Measurements from ENCODE around the gene SIRT7. TPM values are rescaled to one million over a fixed set of nuclear protein-coding genes. Genes with fewer than 3 reads are reported as not detected.
A peak's percentile ranks its signal among the peaks of the same experiment; 100 is the strongest.

Gene SIRT7
- total RNA-seq, 3 donors from 2014 or later, result 50.1 to 83.5 (median 73.7) TPM

DNA sequence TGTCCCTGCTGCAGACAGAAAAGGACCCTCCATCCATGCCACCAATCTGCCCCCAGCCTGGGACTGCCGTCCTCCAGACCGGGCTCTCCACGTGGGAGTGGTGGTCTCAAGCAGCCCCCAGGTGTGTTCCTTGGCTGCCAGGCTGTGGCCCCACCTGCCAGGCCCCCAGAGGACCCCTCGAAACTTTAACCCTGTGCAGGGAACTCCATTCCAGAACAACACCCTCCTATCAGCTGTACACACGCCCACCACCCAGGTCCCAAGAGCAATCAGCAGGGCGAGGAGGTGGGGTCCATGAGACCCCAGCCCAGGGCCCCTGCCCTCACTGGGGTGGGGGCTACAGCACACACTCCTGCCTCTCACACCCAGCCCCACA lies 17.7 kb upstream of the SIRT7 start:
- ATAC-seq, result no peak

DNA sequence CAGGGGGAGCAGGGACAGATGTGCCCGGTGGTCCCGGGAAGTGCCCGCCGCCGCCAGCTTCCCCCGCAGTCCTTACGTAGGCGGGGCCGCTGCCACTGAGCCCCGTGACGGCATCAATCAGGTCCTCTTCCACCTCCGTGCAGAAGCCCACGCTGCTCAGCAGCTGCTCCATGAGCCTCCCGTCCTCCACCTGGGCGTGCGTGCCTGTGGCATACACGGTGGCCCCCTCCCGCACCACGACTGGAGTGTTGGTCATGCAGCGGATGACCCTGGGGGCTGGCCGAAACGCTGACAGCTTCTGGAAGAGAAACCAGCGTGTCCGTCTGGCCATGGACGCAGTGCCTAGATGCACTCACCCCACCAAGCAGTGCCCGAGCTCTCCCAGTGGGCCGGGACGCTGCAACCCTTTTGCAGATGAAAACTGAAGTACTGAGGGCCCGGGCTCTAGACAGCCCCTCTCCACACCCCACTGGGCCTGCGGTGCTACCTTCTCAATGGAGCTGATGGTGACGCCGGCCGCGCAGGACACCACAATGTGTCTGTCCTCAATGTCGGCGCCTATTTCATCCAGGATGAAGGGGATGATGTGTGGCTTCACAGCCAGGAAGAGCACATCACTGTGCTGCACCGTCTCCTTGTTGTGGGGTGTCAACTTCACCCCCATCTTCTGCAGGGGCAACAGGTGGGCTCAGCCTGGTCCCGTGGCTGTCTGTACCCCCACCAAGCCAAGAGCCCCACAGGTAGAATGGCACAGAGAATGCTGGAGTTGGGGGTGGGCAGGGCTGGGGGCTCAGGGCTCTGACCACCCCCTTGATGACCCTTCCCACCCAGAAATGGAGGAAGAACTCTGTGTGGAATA lies 17.1 kb upstream of the SIRT7 start:
- DNase-seq (peak in 1 of 3 donors; percentile 56), ATAC-seq (no peak)
- Histone ChIP-seq H3K4me3 (no peak overlapping the region), H3K4me1 (ENCODE audit: low read depth) (peaks cover 11% of the 10 kb centered on the region), H3K9me3 (no peaks in the 10 kb centered on the region), H3K36me3 (ENCODE audit: low read depth) (no peaks in the 10 kb centered on the region)
- TF ChIP-seq, protein P1, sequence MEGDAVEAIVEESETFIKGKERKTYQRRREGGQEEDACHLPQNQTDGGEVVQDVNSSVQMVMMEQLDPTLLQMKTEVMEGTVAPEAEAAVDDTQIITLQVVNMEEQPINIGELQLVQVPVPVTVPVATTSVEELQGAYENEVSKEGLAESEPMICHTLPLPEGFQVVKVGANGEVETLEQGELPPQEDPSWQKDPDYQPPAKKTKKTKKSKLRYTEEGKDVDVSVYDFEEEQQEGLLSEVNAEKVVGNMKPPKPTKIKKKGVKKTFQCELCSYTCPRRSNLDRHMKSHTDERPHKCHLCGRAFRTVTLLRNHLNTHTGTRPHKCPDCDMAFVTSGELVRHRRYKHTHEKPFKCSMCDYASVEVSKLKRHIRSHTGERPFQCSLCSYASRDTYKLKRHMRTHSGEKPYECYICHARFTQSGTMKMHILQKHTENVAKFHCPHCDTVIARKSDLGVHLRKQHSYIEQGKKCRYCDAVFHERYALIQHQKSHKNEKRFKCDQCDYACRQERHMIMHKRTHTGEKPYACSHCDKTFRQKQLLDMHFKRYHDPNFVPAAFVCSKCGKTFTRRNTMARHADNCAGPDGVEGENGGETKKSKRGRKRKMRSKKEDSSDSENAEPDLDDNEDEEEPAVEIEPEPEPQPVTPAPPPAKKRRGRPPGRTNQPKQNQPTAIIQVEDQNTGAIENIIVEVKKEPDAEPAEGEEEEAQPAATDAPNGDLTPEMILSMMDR (IDR thresholded peaks at IDR 0.05), result no peak
- intact Hi-C loops (cut with DNase I, micrococcal nuclease), result no loop called here

More for the DNA sequence above, 17.7 kb upstream of the SIRT7 start:
- Histone ChIP-seq H3K9me3 (no peaks in the 10 kb centered on the region), H3K36me3 (ENCODE audit: low read depth) (no peaks in the 10 kb centered on the region), H3K4me3 (no peak overlapping the region), H3K4me1 (ENCODE audit: low read depth) (peaks cover 8% of the 10 kb centered on the region)
- DNase-seq, result no peak
- TF ChIP-seq, protein P1 (IDR thresholded peaks at IDR 0.05), result no peak
- intact Hi-C loops (cut with DNase I, micrococcal nuclease), result no loop called here

GRCh38 chr17:81934098-81934757 lies 16.3 kb upstream of the SIRT7 start:
- H3K9me3 ChIP-seq, result no peaks in the 10 kb centered on the region
- TF ChIP-seq, protein P1 (IDR thresholded peaks at IDR 0.05), result no peak
- ATAC-seq (no peak), DNase-seq (no peak)
- intact Hi-C loops (cut with DNase I, micrococcal nuclease), result no loop called here
- no peak overlapping the region for H3K4me3 ChIP-seq
- H3K4me1 ChIP-seq (ENCODE audit: low read depth), result peaks cover 13% of the 10 kb centered on the region
- no peaks in the 10 kb centered on the region for H3K36me3 ChIP-seq (ENCODE audit: low read depth)

DNA sequence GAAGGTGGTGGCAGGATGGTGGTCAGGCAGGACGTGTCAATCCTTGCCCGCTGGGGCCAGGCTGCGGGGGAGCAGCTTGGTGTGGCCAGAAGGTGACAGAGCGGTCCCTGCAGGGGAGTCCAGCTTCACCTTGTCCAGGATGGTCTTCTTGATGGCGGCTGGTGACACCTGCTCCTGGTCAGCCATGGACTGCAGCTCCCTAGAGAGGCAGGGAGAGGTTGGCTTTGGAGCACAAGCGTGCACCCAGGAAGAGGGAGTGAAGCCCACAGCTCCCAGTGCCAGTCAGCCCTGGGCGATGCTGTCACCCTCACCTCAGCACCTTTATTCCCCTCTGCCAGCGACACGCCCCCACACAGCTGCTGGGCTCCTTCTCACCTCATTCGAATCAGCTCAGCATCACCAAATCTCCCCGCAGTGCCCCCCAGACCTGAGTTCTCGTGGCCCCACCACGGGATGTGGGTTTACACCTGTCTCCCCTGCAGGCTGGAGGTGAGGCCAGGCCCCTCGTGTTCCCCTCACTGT lies 15.3 kb upstream of the SIRT7 start:
- ATAC-seq (no peak), DNase-seq (no peak)
- Histone ChIP-seq H3K9me3 (no peaks in the 10 kb centered on the region), H3K4me1 (ENCODE audit: low read depth) (peaks cover 18% of the 10 kb centered on the region), H3K36me3 (ENCODE audit: low read depth) (no peaks in the 10 kb centered on the region), H3K4me3 (no peak overlapping the region)
- TF ChIP-seq, protein P1 (IDR thresholded peaks at IDR 0.05), result no peak
- intact Hi-C loops (cut with DNase I, micrococcal nuclease), result no loop called here

- ATAC-seq (no peak), DNase-seq (no peak)
- Histone ChIP-seq H3K4me3 (no peak overlapping the region), H3K36me3 (ENCODE audit: low read depth) (no peaks in the 10 kb centered on the region), H3K9me3 (no peaks in the 10 kb centered on the region), H3K4me1 (ENCODE audit: low read depth) (peaks cover 19% of the 10 kb centered on the region)
- TF ChIP-seq, protein P1 (IDR thresholded peaks at IDR 0.05), result no peak
- intact Hi-C loops (cut with DNase I, micrococcal nuclease), result no loop called here
Observed at GRCh38 chr17:81932333-81932983, 14.5 kb upstream of the SIRT7 start.

Measured in mucosa of descending colon (tissue), 3 donors.